Mesendoderm (in vitro differentiated cells): ENCODE results near the gene ANKHD1.
"Not testable (repeated sequence)": the region's sequence is repeated elsewhere in the genome, so short reads cannot be mapped to it uniquely, and the experiment has no call there.

ENCODE experiments used
- DNase-seq: peaks from one replicate; pipeline ENCODE4 v3.0.0; 2013
- H2AK5ac ChIP-seq: 2 replicates; pipeline ENCODE4 v1.6.1; 2013; ENCODE audit warnings: low read length, inconsistent platforms
- H2BK120ac ChIP-seq: 2 replicates; pipeline ENCODE4 v1.6.1; 2013; ENCODE audit warnings: low read depth, mild to moderate bottlenecking, low read length, moderate library complexity, mixed read lengths
- H2BK15ac ChIP-seq: replicated peaks from 2 replicates; pipeline ENCODE4 v1.6.1; 2013; ENCODE audit warnings: low read depth, mild to moderate bottlenecking, moderate library complexity
- H2BK5ac ChIP-seq: 2 replicates; pipeline ENCODE4 v1.6.1; 2013; ENCODE audit warnings: low read length, inconsistent platforms
- H3K18ac ChIP-seq: 2 replicates; pipeline ENCODE4 v1.6.1; 2013; ENCODE audit warnings: mild to moderate bottlenecking, low read length, mixed read lengths
- H3K23ac ChIP-seq: one replicate; pipeline ENCODE4 v1.6.1; 2013; ENCODE audit warnings: low read length
- H3K27ac ChIP-seq: 2 replicates; pipeline ENCODE4 v1.5.1; 2013; ENCODE audit warnings: low read depth, mild to moderate bottlenecking, inconsistent platforms, low read length, moderate library complexity
- H3K27me3 ChIP-seq: 2 replicates; pipeline ENCODE4 v1.6.1; 2013; ENCODE audit warnings: low read length, control low read depth, mild to moderate bottlenecking, inconsistent platforms; ENCODE audit not compliant: insufficient read depth, poor library complexity
- H3K36me3 ChIP-seq: 2 replicates; pipeline ENCODE4 v1.6.1; 2013; ENCODE audit warnings: low read length, inconsistent platforms; ENCODE audit not compliant: control insufficient read depth, insufficient read depth
- H3K4ac ChIP-seq: one replicate; pipeline ENCODE4 v1.6.1; 2013; ENCODE audit warnings: low read depth, mild to moderate bottlenecking, low read length, moderate library complexity
- H3K4me1 ChIP-seq: 2 replicates; pipeline ENCODE4 v1.6.1; 2013; ENCODE audit warnings: low read depth, low read length, inconsistent platforms; ENCODE audit not compliant: control insufficient read depth
- H3K4me2 ChIP-seq: 2 replicates; pipeline ENCODE4 v1.6.1; 2013; ENCODE audit warnings: low read length
- H3K4me3 ChIP-seq: 2 replicates; pipeline ENCODE4 v1.5.1; 2013; ENCODE audit warnings: mild to moderate bottlenecking, low read length
- H3K56ac ChIP-seq: one replicate; pipeline ENCODE4 v1.6.1; 2013; ENCODE audit warnings: low read length
- H3K79me1 ChIP-seq: 2 replicates; pipeline ENCODE4 v1.6.1; 2013; ENCODE audit warnings: low read length, inconsistent platforms
- H3K79me2 ChIP-seq: 2 replicates; pipeline ENCODE4 v1.6.1; 2013; ENCODE audit warnings: mild to moderate bottlenecking, low read length; ENCODE audit not compliant: control insufficient read depth, insufficient read depth
- H3K9ac ChIP-seq: 2 replicates; pipeline ENCODE4 v1.6.1; 2013; ENCODE audit warnings: low read length, inconsistent platforms
- H4K5ac ChIP-seq: one replicate; pipeline ENCODE4 v1.6.1; 2013; ENCODE audit warnings: low read length
- H4K8ac ChIP-seq: one replicate; pipeline ENCODE4 v1.6.1; 2013; ENCODE audit warnings: low read depth, mild to moderate bottlenecking, control low read depth, low read length, moderate library complexity
- WGBS: extraction: QIAGEN DNeasy Blood & Tissue Kit; methylation state at CpG from one replicate; pipeline ENCODE4 v1.1.7; 2013; ENCODE audit warnings: low lambda C conversion rate, missing lambda C conversion rate; ENCODE audit not compliant: insufficient coverage; ENCODE audit errors: extremely low coverage; 5-methylcytosine and 5-hydroxymethylcytosine counted together

ANKHD1 gene

GRCh38 chr5:140432212-140432611 lies 30.6 kb downstream of the ANKHD1 start:
- Histone ChIP-seq H2BK120ac (no peak overlapping the region), H3K36me3 (no peaks in the 10 kb centered on the region), H3K4ac (no peak overlapping the region), H3K23ac (no peak overlapping the region), H2AK5ac (no peak overlapping the region), H3K4me2 (no peak overlapping the region), H3K9ac (no peak overlapping the region), H3K79me1 (peaks cover 4% of the 10 kb centered on the region), H4K8ac (no peak overlapping the region), H2BK15ac (no peak overlapping the region), H3K18ac (no peak overlapping the region), H4K5ac (no peak overlapping the region), H2BK5ac (no peak overlapping the region), H3K27ac (no peak overlapping the region), H3K4me1 (no peaks in the 10 kb centered on the region), H3K56ac (no peak overlapping the region), H3K4me3 (no peak overlapping the region), H3K79me2 (peaks cover 9% of the 10 kb centered on the region), H3K27me3 (no peaks in the 10 kb centered on the region)
- DNase-seq: no peak
- 100% methylated on average over 1 of the region's 1 CpG for WGBS

- no peak overlapping the region for H3K9ac ChIP-seq
Observed at GRCh38 chr5:140432916-140433315, 31.3 kb downstream of the ANKHD1 start.

GRCh38 chr5:140457368-140457767 lies 55.7 kb downstream of the ANKHD1 start:
- H4K8ac ChIP-seq, H3K4me2 ChIP-seq, H3K4me3 ChIP-seq, H2AK5ac ChIP-seq, H3K56ac ChIP-seq, H3K36me3 ChIP-seq, H3K9ac ChIP-seq, H2BK5ac ChIP-seq, H4K5ac ChIP-seq, H3K27me3 ChIP-seq, H3K4me1 ChIP-seq, H2BK120ac ChIP-seq, H3K18ac ChIP-seq, H3K79me2 ChIP-seq, H3K23ac ChIP-seq, H3K79me1 ChIP-seq, H3K27ac ChIP-seq, H3K4ac ChIP-seq, H2BK15ac ChIP-seq, DNase-seq: not testable (repeated sequence)
- no CpG with 5 or more reads among the region's 4 CpGs for WGBS

More at GRCh38 chr5:140432916-140433315, 31.3 kb downstream of the ANKHD1 start:
- Histone ChIP-seq H4K5ac (no peak overlapping the region), H2BK15ac (no peak overlapping the region), H3K4me1 (no peaks in the 10 kb centered on the region), H3K27ac (no peak overlapping the region), H3K4me2 (no peak overlapping the region), H4K8ac (no peak overlapping the region), H2AK5ac (no peak overlapping the region), H3K79me1 (peaks cover 4% of the 10 kb centered on the region), H3K27me3 (no peaks in the 10 kb centered on the region), H3K4me3 (no peak overlapping the region), H2BK120ac (no peak overlapping the region), H3K56ac (no peak overlapping the region), H2BK5ac (no peak overlapping the region), H3K79me2 (peaks cover 9% of the 10 kb centered on the region), H3K23ac (no peak overlapping the region), H3K36me3 (no peaks in the 10 kb centered on the region), H3K4ac (no peak overlapping the region), H3K18ac (no peak overlapping the region)
- DNase-seq: no peak
- WGBS: no CpG with 5 or more reads among the region's 8 CpGs

DNA sequence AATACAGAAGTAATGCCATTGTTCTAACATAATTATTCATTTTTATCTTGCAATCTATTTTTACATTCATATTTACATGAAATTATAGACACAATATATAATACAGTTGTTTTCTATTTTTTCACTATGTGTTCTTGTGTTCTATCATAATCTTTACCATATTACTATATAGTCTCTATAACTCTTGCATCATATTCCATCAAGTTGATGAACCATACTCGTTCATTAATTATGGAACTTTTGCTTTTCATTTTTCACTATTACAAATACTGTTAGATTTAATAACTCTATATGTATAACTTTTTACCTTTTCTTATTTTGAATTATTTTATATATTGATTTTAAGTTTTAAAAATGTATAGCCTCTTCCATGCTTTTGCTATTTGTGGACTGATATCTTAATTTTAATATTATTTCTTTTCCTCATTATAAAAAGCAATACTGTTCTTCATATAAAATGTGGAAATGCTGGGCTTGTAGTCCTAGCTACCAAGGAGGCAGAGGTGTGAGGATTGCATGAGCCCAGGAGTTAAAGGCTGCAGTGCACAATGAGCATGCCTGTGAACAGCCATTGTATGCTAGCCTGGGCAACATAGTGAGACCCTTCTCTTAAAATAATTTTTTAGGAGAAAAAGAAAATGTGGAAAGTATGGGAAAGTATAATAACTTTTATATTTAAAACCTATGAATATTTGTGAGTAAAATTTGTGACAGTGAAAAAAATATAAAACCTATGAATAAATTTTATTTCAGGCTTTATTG lies 65.5 kb downstream of the ANKHD1 start:
- no peaks in the 10 kb centered on the region for H3K79me2 ChIP-seq
- no peak overlapping the region for H3K18ac ChIP-seq
- no peak overlapping the region for H4K8ac ChIP-seq
- H3K4ac ChIP-seq: no peak overlapping the region
- no peaks in the 10 kb centered on the region for H3K27me3 ChIP-seq
- H2AK5ac ChIP-seq: no peak overlapping the region
- H2BK120ac ChIP-seq: no peak overlapping the region
- no peaks in the 10 kb centered on the region for H3K4me1 ChIP-seq
- no peak overlapping the region for H4K5ac ChIP-seq
- no peak overlapping the region for H3K23ac ChIP-seq
- no peaks in the 10 kb centered on the region for H3K79me1 ChIP-seq
- H3K4me3 ChIP-seq: no peak overlapping the region
- H3K27ac ChIP-seq: no peak overlapping the region
- DNase-seq: no peak
- H3K36me3 ChIP-seq: no peaks in the 10 kb centered on the region
- no peak overlapping the region for H2BK5ac ChIP-seq
- no peak overlapping the region for H2BK15ac ChIP-seq
- no peak overlapping the region for H3K9ac ChIP-seq
- H3K56ac ChIP-seq: no peak overlapping the region
- H3K4me2 ChIP-seq: no peak overlapping the region
- WGBS: 100% methylated on average over 1 of the region's 1 CpG

DNA sequence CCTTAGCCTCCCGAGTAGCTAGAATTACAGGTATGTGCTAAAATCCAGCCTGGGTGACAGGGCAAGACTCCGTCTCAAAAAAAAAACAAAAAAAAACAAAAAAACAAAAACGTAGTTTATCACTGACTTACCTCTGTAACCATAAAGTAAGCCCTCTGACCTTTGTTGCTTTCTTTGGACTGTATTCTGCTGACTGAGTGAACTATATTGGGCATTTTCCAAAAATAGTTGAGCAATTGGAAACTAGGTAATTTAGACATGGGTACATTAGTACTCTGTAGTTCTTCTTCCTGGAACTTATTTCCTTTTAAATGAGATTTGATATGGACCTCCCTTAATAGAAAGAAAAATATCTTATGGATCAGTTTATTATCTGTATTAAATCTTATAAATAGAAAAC lies 66.6 kb downstream of the ANKHD1 start:
- Histone ChIP-seq H3K23ac (no peak overlapping the region), H3K4me3 (no peak overlapping the region), H3K18ac (no peak overlapping the region), H4K8ac (no peak overlapping the region), H3K27me3 (no peaks in the 10 kb centered on the region), H3K36me3 (no peaks in the 10 kb centered on the region), H2BK120ac (no peak overlapping the region), H3K4me2 (no peak overlapping the region), H3K4me1 (no peaks in the 10 kb centered on the region), H2BK15ac (no peak overlapping the region), H3K79me1 (no peaks in the 10 kb centered on the region), H3K79me2 (no peaks in the 10 kb centered on the region), H3K9ac (no peak overlapping the region), H3K4ac (no peak overlapping the region), H2BK5ac (no peak overlapping the region), H2AK5ac (no peak overlapping the region), H3K27ac (no peak overlapping the region), H3K56ac (no peak overlapping the region), H4K5ac (no peak overlapping the region)
- DNase-seq: no peak
- no CpG with 5 or more reads among the region's 3 CpGs for WGBS

- no peak overlapping the region for H2BK15ac ChIP-seq
- no peaks in the 10 kb centered on the region for H3K79me2 ChIP-seq
- no peak overlapping the region for H2BK5ac ChIP-seq
- H3K27me3 ChIP-seq: no peaks in the 10 kb centered on the region
- H3K23ac ChIP-seq: no peak overlapping the region
- no CpG with 5 or more reads among the region's 6 CpGs for WGBS
- H3K4me3 ChIP-seq: no peak overlapping the region
- H3K79me1 ChIP-seq: no peaks in the 10 kb centered on the region
- no peak overlapping the region for H3K9ac ChIP-seq
- H3K56ac ChIP-seq: no peak overlapping the region
- H3K4ac ChIP-seq: no peak overlapping the region
- DNase-seq: no peak
- H3K36me3 ChIP-seq: no peaks in the 10 kb centered on the region
- H4K8ac ChIP-seq: no peak overlapping the region
- no peak overlapping the region for H3K27ac ChIP-seq
- H3K4me2 ChIP-seq: no peak overlapping the region
- H2BK120ac ChIP-seq: no peak overlapping the region
- H3K18ac ChIP-seq: no peak overlapping the region
- no peaks in the 10 kb centered on the region for H3K4me1 ChIP-seq
- H2AK5ac ChIP-seq: no peak overlapping the region
- no peak overlapping the region for H4K5ac ChIP-seq
Observed at GRCh38 chr5:140469259-140469658, 67.6 kb downstream of the ANKHD1 start.
